ENCODE measurements around the gene TIGIT.

Gene TIGIT

GRCh38 chr3:114323546-114324254, 29.9 kb downstream of the TIGIT start:
- no peak overlapping the region for H3K4me3 ChIP-seq (ENCODE audit: low read depth, low read length)
- TF ChIP-seq CTCF (IDR thresholded peaks at IDR 0.05; ENCODE audit: insufficient read depth, low read depth, low read length, missing control alignments), result no peak
- no peak for DNase-seq (ENCODE audit: low read depth)

DNA sequence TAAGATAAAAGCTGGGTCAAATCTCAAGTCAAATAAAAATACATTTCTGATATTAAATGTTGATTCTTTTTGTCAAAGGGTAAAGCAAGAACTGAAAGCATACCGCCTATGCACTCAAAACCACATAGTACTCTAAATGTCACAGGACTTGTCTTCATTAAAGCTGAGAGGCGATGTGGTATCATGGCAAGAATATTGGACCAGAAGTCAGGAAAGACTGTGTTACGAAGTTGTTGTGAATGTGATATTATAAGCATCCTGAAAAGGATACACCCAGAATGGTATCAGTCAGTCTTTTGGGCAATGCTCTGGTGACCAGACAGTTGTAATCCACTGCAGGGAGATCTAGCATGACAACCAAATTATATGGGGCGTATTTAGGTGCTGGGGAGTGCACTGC, 33.8 kb downstream of the TIGIT start:
- DNase-seq (ENCODE audit: low read depth), result no peak
- TF ChIP-seq CTCF (IDR thresholded peaks at IDR 0.05; ENCODE audit: insufficient read depth, low read depth, low read length, missing control alignments), result no peak
- H3K4me3 ChIP-seq (ENCODE audit: low read depth, low read length), result no peak overlapping the region

- no peak for DNase-seq (ENCODE audit: low read depth)
- TF ChIP-seq CTCF (IDR thresholded peaks at IDR 0.05; ENCODE audit: insufficient read depth, low read depth, low read length, missing control alignments), result no peak
- no peak overlapping the region for H3K4me3 ChIP-seq (ENCODE audit: low read depth, low read length)
These were observed 34.5 kb downstream of the TIGIT start for GRCh38 chr3:114328345-114328744.

- TF ChIP-seq CTCF (IDR thresholded peaks at IDR 0.05; ENCODE audit: insufficient read depth, low read depth, low read length, missing control alignments), result no peak
- H3K4me3 ChIP-seq (ENCODE audit: low read depth, low read length), result no peak overlapping the region
- peak; percentile 49 for DNase-seq (ENCODE audit: low read depth)
These were observed 36.0 kb downstream of the TIGIT start for GRCh38 chr3:114329823-114330222.

DNA sequence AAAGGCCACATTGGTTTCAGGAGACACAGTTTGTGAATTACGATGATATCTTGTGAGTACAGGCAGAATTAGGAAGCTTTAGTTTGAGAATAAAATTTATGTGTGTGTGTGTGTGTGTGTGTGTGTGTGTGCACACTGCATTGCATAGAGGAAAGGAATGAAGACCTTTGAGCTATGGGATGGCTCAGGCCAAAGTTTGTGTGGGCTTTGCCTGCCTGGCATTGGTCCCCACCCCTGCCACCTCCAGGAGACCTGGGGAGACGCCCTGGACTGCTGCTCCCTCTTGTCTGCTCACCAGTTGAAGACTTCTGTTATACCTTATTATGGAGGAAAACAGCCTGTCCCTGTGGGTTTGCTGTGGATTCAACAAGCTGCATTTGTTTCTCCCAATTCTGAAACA, 37.2 kb downstream of the TIGIT start:
- DNase-seq (ENCODE audit: low read depth), result no peak
- no peak for TF ChIP-seq CTCF (IDR thresholded peaks at IDR 0.05; ENCODE audit: insufficient read depth, low read depth, low read length, missing control alignments)
- no peak overlapping the region for H3K4me3 ChIP-seq (ENCODE audit: low read depth, low read length)

- no peak for TF ChIP-seq CTCF (IDR thresholded peaks at IDR 0.05; ENCODE audit: insufficient read depth, low read depth, low read length, missing control alignments)
- DNase-seq (ENCODE audit: low read depth), result no peak
- H3K4me3 ChIP-seq (ENCODE audit: low read depth, low read length), result no peak overlapping the region
These were observed 37.9 kb downstream of the TIGIT start for GRCh38 chr3:114331710-114332109.
